ENCODE measurements around the gene NEDD8.

The NEDD8 gene

GRCh38 chr14:24236689-24237462 is 4.7 kb upstream of the NEDD8 start:
- H3K4me3 ChIP-seq (ENCODE audit: low read depth, low read length), result no peak overlapping the region
- TF ChIP-seq CTCF (IDR thresholded peaks at IDR 0.05; ENCODE audit: low read depth, low read length), result no peak

GRCh38 chr14:24235804-24236688 is 3.9 kb upstream of the NEDD8 start:
- H3K4me3 ChIP-seq (ENCODE audit: low read depth, low read length), result no peak overlapping the region
- TF ChIP-seq CTCF (IDR thresholded peaks at IDR 0.05; ENCODE audit: low read depth, low read length), result no peak

GRCh38 chr14:24234095-24235005 is 2.2 kb upstream of the NEDD8 start:
- H3K4me3 ChIP-seq (ENCODE audit: low read depth, low read length), result no peak overlapping the region
- TF ChIP-seq CTCF (IDR thresholded peaks at IDR 0.05; ENCODE audit: low read depth, low read length), result no peak

GRCh38 chr14:24233538-24233866 is 1.3 kb upstream of the NEDD8 start:
- TF ChIP-seq CTCF (IDR thresholded peaks at IDR 0.05; ENCODE audit: low read depth, low read length), result no peak
- H3K4me3 ChIP-seq (ENCODE audit: low read depth, low read length), result peak overlapping the region; percentile 95

- no peak for TF ChIP-seq CTCF (IDR thresholded peaks at IDR 0.05; ENCODE audit: low read depth, low read length)
- H3K4me3 ChIP-seq (ENCODE audit: low read depth, low read length), result peak within 1 kb of the TSS; percentile 95
These were observed 724 bp upstream of the NEDD8 start, which contains the start of gene GMPR2 for GRCh38 chr14:24232645-24233537. Gene GMPR2 (plus strand): TSS chr14:24232929. CDS start chr14:24233254, 325 bp downstream.

Measured in WI38 (cell line).